MM.1S (cell line): ENCODE results near the gene NTM.

ENCODE experiments used
- DNase-seq: peaks from one replicate; pipeline ENCODE4 v3.0.0-alpha.2; 2015
- H2AFZ ChIP-seq: fragments of 300-600 bp; sonication (generic); 2 replicates; pipeline ENCODE4 v1.6.0; 2016; ENCODE audit warnings: antibody characterized with exemption, low read length
- H3F3A ChIP-seq: fragments of 300-600 bp; sonication (generic); 2 replicates; pipeline ENCODE4 v1.6.1; 2016; ENCODE audit warnings: mild to moderate bottlenecking, antibody characterized with exemption, low read length, moderate library complexity, mixed read lengths; ENCODE audit not compliant: insufficient read depth
- H3K27ac ChIP-seq: fragments of 300-600 bp; sonication (generic); 2 replicates; pipeline ENCODE4 v1.5.1; 2016; ENCODE audit warnings: mild to moderate bottlenecking, low read length
- H3K27me3 ChIP-seq: fragments of 300-600 bp; sonication (generic); replicated peaks from 2 replicates; pipeline ENCODE4 v1.6.0; 2016; ENCODE audit warnings: low read length; ENCODE audit not compliant: insufficient read depth
- H3K36me3 ChIP-seq: fragments of 300-600 bp; sonication (generic); replicated peaks from 2 replicates; pipeline ENCODE4 v1.6.1; 2016; ENCODE audit warnings: mild to moderate bottlenecking, low read length, mixed read lengths; ENCODE audit not compliant: insufficient read depth
- H3K4me1 ChIP-seq: fragments of 300-600 bp; sonication (generic); 2 replicates; pipeline ENCODE4 v1.6.1; 2016; ENCODE audit warnings: low read length, mixed read lengths
- H3K4me2 ChIP-seq: fragments of 300-600 bp; sonication (generic); 2 replicates; pipeline ENCODE4 v1.6.0; 2016; ENCODE audit warnings: low read depth, low read length
- H3K4me3 ChIP-seq: fragments of 300-600 bp; sonication (generic); 2 replicates; pipeline ENCODE4 v1.5.1; 2016; ENCODE audit warnings: low read length, mixed read lengths
- H3K79me2 ChIP-seq: fragments of 300-600 bp; sonication (generic); 2 replicates; pipeline ENCODE4 v1.6.1; 2016; ENCODE audit warnings: mixed run types, low read length, mixed read lengths
- H3K9ac ChIP-seq: fragments of 300-600 bp; sonication (generic); 2 replicates; pipeline ENCODE4 v1.6.1; 2016; ENCODE audit warnings: low read length, mixed read lengths
- H3K9me2 ChIP-seq: fragments of 300-600 bp; sonication (generic); replicated peaks from 2 replicates; pipeline ENCODE4 v1.6.1; 2016; ENCODE audit warnings: mild to moderate bottlenecking, low read length, mixed read lengths; ENCODE audit not compliant: insufficient read depth
- H3K9me3 ChIP-seq: fragments of 300-600 bp; sonication (generic); replicated peaks from 2 replicates; pipeline ENCODE4 v1.6.1; 2016; ENCODE audit warnings: mild to moderate bottlenecking, low read length, mixed read lengths; ENCODE audit not compliant: insufficient read depth
- H4K20me1 ChIP-seq: fragments of 300-600 bp; sonication (generic); 2 replicates; pipeline ENCODE4 v1.6.1; 2016; ENCODE audit warnings: mild to moderate bottlenecking, low read length, moderate library complexity, mixed read lengths; ENCODE audit not compliant: insufficient read depth
- CTCF ChIP-seq: fragments of 300-600 bp; sonication (generic); IDR thresholded peaks from 2 replicates; pipeline ENCODE4 v1.5.1; 2016; ENCODE audit warnings: antibody characterized with exemption, low read length, mixed read lengths
- EZH2 ChIP-seq: fragments of 300-600 bp; sonication (generic); optimal IDR thresholded peaks from 2 replicates; pipeline ENCODE3; 2017; ENCODE audit warnings: low read depth, mild to moderate bottlenecking, antibody characterized with exemption, low read length, mixed read lengths
- EZH2phosphoT487 ChIP-seq: fragments of 300-600 bp; sonication (generic); IDR thresholded peaks from 2 replicates; pipeline ENCODE4 v1.6.1; 2018; ENCODE audit warnings: antibody characterized with exemption, low read length

Gene NTM

GRCh38 chr11:131693756-131694155, 323.3 kb downstream of the NTM start:
- no peak overlapping the region for H3K9ac ChIP-seq
- no peaks in the 10 kb centered on the region for H3K9me3 ChIP-seq
- no peaks in the 10 kb centered on the region for H3K36me3 ChIP-seq
- no peak overlapping the region for H3K4me2 ChIP-seq
- TF ChIP-seq EZH2 (no peak), EZH2phosphoT487 (no peak), CTCF (no peak)
- H3K27ac ChIP-seq, result no peak overlapping the region
- DNase-seq, result no peak
- no peak overlapping the region for H2AFZ ChIP-seq
- H3K4me3 ChIP-seq, result no peak overlapping the region
- no peaks in the 10 kb centered on the region for H3F3A ChIP-seq
- H3K27me3 ChIP-seq, result no peaks in the 10 kb centered on the region
- H3K4me1 ChIP-seq, result no peaks in the 10 kb centered on the region
- H4K20me1 ChIP-seq, result no peaks in the 10 kb centered on the region
- no peaks in the 10 kb centered on the region for H3K79me2 ChIP-seq
- H3K9me2 ChIP-seq, result no peaks in the 10 kb centered on the region

DNA sequence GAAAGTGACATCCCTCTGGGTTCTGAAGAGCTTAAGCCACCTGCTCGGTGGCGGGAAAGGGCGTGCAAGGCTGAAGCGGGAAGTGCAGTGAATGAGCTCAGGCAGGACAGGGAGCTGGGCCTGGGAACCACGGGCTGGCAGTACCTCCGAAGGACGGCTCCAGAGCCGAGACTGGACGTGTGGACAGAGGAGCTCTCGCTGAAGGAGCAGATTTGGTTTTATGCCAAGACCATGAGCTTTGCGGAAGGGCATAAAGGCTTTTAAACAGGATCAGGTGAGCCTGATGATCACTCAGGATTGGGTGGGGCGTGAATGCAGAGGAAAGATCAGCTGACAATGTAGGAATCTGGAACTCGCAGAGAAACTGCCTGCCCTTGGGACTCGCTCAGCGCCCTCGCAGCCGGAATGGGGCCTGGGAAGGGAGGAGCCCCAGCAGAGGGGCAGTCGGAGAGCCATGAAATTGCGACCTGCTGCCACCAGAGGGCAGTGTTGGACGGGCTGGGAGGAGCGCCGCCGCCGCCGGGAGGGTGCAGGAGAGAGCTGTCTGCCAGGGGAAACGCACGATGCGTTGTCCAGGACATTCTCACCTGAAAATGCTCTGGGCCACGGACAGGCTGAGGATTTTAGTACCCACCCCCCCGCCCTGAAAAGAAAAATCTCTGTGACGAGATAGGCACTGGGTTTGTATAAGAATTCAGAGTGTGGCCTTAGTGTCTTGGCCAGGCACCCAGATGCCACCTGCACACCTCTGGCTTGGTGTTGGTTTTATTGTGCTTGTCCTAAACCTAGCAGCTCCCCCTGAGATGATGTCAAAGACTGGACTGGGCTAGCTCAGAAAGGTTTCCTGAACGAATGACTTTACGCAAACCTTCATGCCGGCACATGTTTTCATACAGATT, 324.4 kb downstream of the NTM start:
- H3K4me3 ChIP-seq, result no peak overlapping the region
- DNase-seq, result peak; percentile 65
- no peaks in the 10 kb centered on the region for H3K9me2 ChIP-seq
- H4K20me1 ChIP-seq, result no peaks in the 10 kb centered on the region
- H3K36me3 ChIP-seq, result no peaks in the 10 kb centered on the region
- H3K27me3 ChIP-seq, result no peaks in the 10 kb centered on the region
- H2AFZ ChIP-seq, result peak overlapping the region; percentile 42; the same call in 1 of the 2 replicates
- H3K79me2 ChIP-seq, result no peaks in the 10 kb centered on the region
- no peaks in the 10 kb centered on the region for H3K4me1 ChIP-seq
- no peak overlapping the region for H3K27ac ChIP-seq
- H3K9me3 ChIP-seq, result no peaks in the 10 kb centered on the region
- no peak for TF ChIP-seq EZH2phosphoT487
- TF ChIP-seq CTCF, result peak; percentile 90
- no peak for TF ChIP-seq EZH2
- H3K4me2 ChIP-seq, result peak overlapping the region; percentile 43; the same call in 1 of the 2 replicates
- H3F3A ChIP-seq, result no peaks in the 10 kb centered on the region
- no peak overlapping the region for H3K9ac ChIP-seq

- no peaks in the 10 kb centered on the region for H3K27me3 ChIP-seq
- TF ChIP-seq EZH2phosphoT487, result no peak
- no peak for TF ChIP-seq EZH2
- no peak for TF ChIP-seq CTCF
- no peak overlapping the region for H2AFZ ChIP-seq
- H3K9me2 ChIP-seq, result no peaks in the 10 kb centered on the region
- no peak overlapping the region for H3K4me3 ChIP-seq
- H3K4me1 ChIP-seq, result no peaks in the 10 kb centered on the region
- H4K20me1 ChIP-seq, result no peaks in the 10 kb centered on the region
- H3K27ac ChIP-seq, result no peak overlapping the region
- no peaks in the 10 kb centered on the region for H3K9me3 ChIP-seq
- no peak overlapping the region for H3K9ac ChIP-seq
- H3K79me2 ChIP-seq, result no peaks in the 10 kb centered on the region
- H3K4me2 ChIP-seq, result no peak overlapping the region
- no peaks in the 10 kb centered on the region for H3F3A ChIP-seq
- H3K36me3 ChIP-seq, result no peaks in the 10 kb centered on the region
- no peak for DNase-seq
Measured at GRCh38 chr11:131695889-131696429, 325.5 kb downstream of the NTM start.
